T-cell (primary cell): ENCODE measurements around the gene HSD11B2. TPM values are rescaled to one million over a fixed set of nuclear protein-coding genes. Genes with fewer than 3 reads are reported as not detected.

ENCODE experiments used
- ATAC-seq, 4 experiments: fragments of 200-7000 bp in 3 of 4; fragments of 150-1000 bp in 1 of 4; cut with Tn5 transposase; replicated peaks in 1 of 4; 1 replicate in 3 of 4; 2 replicates in 1 of 4; pipeline ENCODE4 v1.10.0; 2021; ENCODE audit warnings: moderate library complexity in 3 of 4, mild to moderate bottlenecking in 2 of 4, moderate number of reproducible peaks in 1 of 4
- CTCF ChIA-PET, 2 donors: fragments of 300-600 bp; sonication (Branson Sonifier 250); formaldehyde crosslinking; loops; one replicate each; lab custom pipeline; 2022; ENCODE audit warnings: antibody characterized with exemption in 2 of 2; lab: Charles Lee
- POLR2A ChIA-PET, 2 donors: fragments of 300-600 bp; sonication (Branson Sonifier 250); formaldehyde crosslinking; loops; one replicate each; lab custom pipeline; 2022; ENCODE audit warnings: antibody characterized with exemption in 2 of 2; lab: Charles Lee
- DNase-seq, 35 experiments: peaks; one replicate each; pipeline versions ENCODE4 v3.0.0 to v3.0.0-alpha.2; 2013 to 2023
- H3K27ac ChIP-seq: one replicate; pipeline ENCODE4 v1.5.1; 2013; ENCODE audit warnings: low read length
- H3K27me3 ChIP-seq, 2 experiments: replicated peaks in 1 of 2; 1 replicate in 1 of 2; 2 replicates in 1 of 2; pipeline versions ENCODE4 v1.6.1 to v1.7.0; 2013; ENCODE audit warnings: low read length in 1 of 2, mixed read lengths in 1 of 2; ENCODE audit not compliant: control insufficient read depth in 2 of 2, insufficient read depth in 2 of 2; ENCODE audit errors: extremely low read depth in 1 of 2
- H3K36me3 ChIP-seq, 2 donors: 1 replicate in 1 of 2; 2 replicates in 1 of 2; pipeline versions ENCODE4 v1.6.1 to v1.7.0; 2013; ENCODE audit warnings: low read length in 1 of 2; ENCODE audit not compliant: control insufficient read depth in 2 of 2, insufficient read depth in 1 of 2; ENCODE audit errors: extremely low read depth in 1 of 2
- H3K4me1 ChIP-seq, 2 experiments: 1 replicate in 1 of 2; 2 replicates in 1 of 2; pipeline versions ENCODE4 v1.6.1 to v1.7.0; 2013; ENCODE audit warnings: low read length in 2 of 2, mixed read lengths in 1 of 2; ENCODE audit not compliant: insufficient read depth in 2 of 2, control insufficient read depth in 1 of 2; ENCODE audit errors: extremely low read depth in 1 of 2
- H3K4me3 ChIP-seq, 2 donors: 1 replicate in 1 of 2; 2 replicates in 1 of 2; pipeline versions ENCODE4 v1.5.1 to v1.7.0; 2013; ENCODE audit warnings: mild to moderate bottlenecking in 2 of 2, low read length in 1 of 2, moderate library complexity in 1 of 2; ENCODE audit not compliant: control insufficient read depth in 1 of 2; ENCODE audit errors: extremely low read depth in 1 of 2
- H3K9me3 ChIP-seq: 2 replicates; pipeline ENCODE4 v1.7.0; 2013
- H3K27ac Mint-ChIP-seq, 2 donors: one replicate each; pipeline ENCODE4 v1.8.0; 2020 to 2021; ENCODE audit warnings: mild to moderate bottlenecking in 2 of 2, mixed read lengths in 2 of 2
- H3K27me3 Mint-ChIP-seq, 2 donors: one replicate each; pipeline ENCODE4 v1.8.0; 2021 to 2022; ENCODE audit warnings: mixed read lengths in 2 of 2
- H3K36me3 Mint-ChIP-seq: one replicate; pipeline ENCODE4 v1.8.0; 2021; ENCODE audit warnings: mixed read lengths
- H3K4me1 Mint-ChIP-seq, 3 donors: one replicate each; pipeline ENCODE4 v1.8.0; 2020 to 2022; ENCODE audit warnings: mixed read lengths in 3 of 3, mild to moderate bottlenecking in 1 of 3
- H3K4me3 Mint-ChIP-seq, 3 donors: one replicate each; pipeline ENCODE4 v1.8.0; 2020 to 2022; ENCODE audit warnings: mild to moderate bottlenecking in 3 of 3, mixed read lengths in 3 of 3, moderate library complexity in 3 of 3
- H3K9me3 Mint-ChIP-seq, 3 donors: one replicate each; pipeline ENCODE4 v1.8.0; 2020 to 2022; ENCODE audit warnings: mixed read lengths in 3 of 3
- WGBS: methylation state at CpG from one replicate; pipeline ENCODE4 v1.1.5; 2013; ENCODE audit warnings: missing lambda C conversion rate; ENCODE audit not compliant: insufficient coverage; 5-methylcytosine and 5-hydroxymethylcytosine counted together
- total RNA-seq, 35 experiments: library from RNA in 6 of 35; stranded (reverse) in 6 of 35; fragments of 120-200 nt in 1 of 35; gene quantifications; one replicate each; pipeline versions ENCODE4 v1.2.1 to v1.2.4 and lab custom pipeline; 2013 to 2026

The HSD11B2 gene
- total RNA-seq, 5 donors from 2014 or later (not counting 1 experiment from before 2014, with no cell fraction given): 0.20 to 0.32 (median 0.29) TPM; not detected in 2

DNA sequence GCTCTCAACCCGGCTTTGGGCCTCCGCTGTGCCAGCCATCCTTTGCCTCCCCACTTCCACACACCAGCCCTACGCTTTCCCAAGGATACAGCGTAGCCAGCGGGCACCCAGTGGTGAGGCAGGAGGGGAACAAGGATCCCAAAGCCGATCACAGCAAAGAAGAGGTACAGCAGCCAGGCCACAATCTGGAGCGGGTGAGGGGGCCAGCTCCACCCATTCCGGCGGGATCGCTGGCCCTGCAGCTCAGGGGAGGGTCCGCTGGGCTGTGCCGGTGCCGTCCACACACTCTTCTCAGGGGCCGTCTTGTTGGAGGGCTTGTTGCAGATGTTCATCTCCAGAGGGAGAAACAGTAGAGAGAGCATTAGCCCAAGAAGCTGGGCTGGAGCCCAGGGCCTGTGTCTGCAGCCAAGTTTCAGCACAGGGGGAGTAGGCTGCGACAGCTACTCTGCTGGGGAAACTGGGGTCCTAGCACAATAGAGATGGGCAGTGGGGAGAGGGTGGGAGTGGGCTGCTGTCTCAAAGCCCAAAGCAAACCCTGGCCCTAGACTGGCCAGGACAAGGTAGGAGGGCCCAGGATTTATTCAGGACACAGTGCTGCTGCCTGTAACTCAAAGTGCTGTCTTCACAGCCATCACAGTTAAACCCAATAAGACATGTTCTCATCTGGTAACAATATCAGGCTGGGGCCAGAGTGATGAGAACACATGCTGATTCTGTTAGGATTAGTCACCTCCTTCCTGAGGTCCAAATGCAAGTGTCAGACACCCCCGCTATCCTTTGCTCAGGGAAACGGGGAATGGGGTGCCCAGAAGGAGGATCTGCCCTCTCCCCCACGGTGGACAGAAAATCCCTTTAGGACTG lies 24.6 kb upstream of the HSD11B2 start:
- peaks cover 15 to 16% of the 10 kb centered on the region in 2 donors for H3K27me3 Mint-ChIP-seq
- H3K4me1 ChIP-seq: no peaks in the 10 kb centered on the region
- H3K4me3 ChIP-seq: no peak overlapping the region
- H3K9me3 ChIP-seq: no peaks in the 10 kb centered on the region
- no peaks in the 10 kb centered on the region for H3K36me3 ChIP-seq
- peaks cover 0 to 37% of the 10 kb centered on the region in 2 experiments for H3K27me3 ChIP-seq
- H3K36me3 Mint-ChIP-seq: no peaks in the 10 kb centered on the region
- no peaks in the 10 kb centered on the region for H3K4me1 Mint-ChIP-seq
- ChIA-PET POLR2A (no interaction called here), CTCF (no interaction called here)
- no peak overlapping the region for H3K27ac Mint-ChIP-seq
- no peak for DNase-seq
- no peaks in the 10 kb centered on the region for H3K9me3 Mint-ChIP-seq
- 85% methylated on average over 16 of the region's 18 CpGs for WGBS
- H3K4me3 Mint-ChIP-seq: no peak overlapping the region
- ATAC-seq: no peak
- H3K27ac ChIP-seq: no peak overlapping the region

DNA sequence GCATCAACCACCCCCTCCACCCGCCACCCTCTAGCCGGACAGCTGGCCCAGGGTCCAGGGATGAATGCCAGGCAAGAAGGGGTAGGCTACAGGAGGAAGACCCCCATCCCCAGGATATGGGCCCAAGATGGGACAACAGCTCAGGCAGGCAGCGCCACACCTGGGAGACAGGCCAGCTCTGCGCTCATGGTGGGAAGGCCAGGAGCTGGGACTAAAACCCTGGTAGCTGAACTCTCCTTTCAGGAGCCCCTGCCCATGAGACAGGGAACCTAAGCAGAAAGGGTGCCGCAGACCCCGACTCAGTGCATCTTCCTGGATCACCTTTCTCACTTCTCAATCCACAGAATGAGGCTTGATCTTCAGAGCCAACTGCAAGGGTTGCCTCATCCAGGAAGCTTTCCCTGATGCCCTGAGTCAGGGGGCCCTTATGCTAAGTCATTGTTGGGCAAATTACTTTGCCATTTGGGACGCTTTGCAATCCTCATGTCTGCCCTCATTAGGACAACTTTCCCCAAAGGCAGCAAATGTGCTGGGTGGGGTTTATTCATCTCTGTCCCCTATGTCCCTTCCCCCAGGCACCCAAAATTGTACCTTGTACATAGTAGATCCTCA lies 23.6 kb upstream of the HSD11B2 start:
- no peak for ATAC-seq
- H3K4me3 Mint-ChIP-seq: no peak overlapping the region
- WGBS: 93% methylated on average over 3 of the region's 7 CpGs
- Histone ChIP-seq H3K27me3 (peaks cover 0 to 34% of the 10 kb centered on the region in 2 experiments), H3K36me3 (no peaks in the 10 kb centered on the region), H3K4me1 (no peaks in the 10 kb centered on the region), H3K9me3 (no peaks in the 10 kb centered on the region), H3K4me3 (no peak overlapping the region), H3K27ac (no peak overlapping the region)
- POLR2A ChIA-PET: no interaction called here
- CTCF ChIA-PET: interaction anchor here in 1 of 2 donors (0.5 kb wide), 1 partner anchor 21 kb away, joined by 3 read pairs; no protein-coding TSS in a partner anchor
- H3K36me3 Mint-ChIP-seq: no peaks in the 10 kb centered on the region
- H3K27ac Mint-ChIP-seq: no peak overlapping the region
- H3K9me3 Mint-ChIP-seq: no peaks in the 10 kb centered on the region
- no peaks in the 10 kb centered on the region for H3K4me1 Mint-ChIP-seq
- peaks cover 12 to 13% of the 10 kb centered on the region in 2 donors for H3K27me3 Mint-ChIP-seq
- no peak for DNase-seq

DNA sequence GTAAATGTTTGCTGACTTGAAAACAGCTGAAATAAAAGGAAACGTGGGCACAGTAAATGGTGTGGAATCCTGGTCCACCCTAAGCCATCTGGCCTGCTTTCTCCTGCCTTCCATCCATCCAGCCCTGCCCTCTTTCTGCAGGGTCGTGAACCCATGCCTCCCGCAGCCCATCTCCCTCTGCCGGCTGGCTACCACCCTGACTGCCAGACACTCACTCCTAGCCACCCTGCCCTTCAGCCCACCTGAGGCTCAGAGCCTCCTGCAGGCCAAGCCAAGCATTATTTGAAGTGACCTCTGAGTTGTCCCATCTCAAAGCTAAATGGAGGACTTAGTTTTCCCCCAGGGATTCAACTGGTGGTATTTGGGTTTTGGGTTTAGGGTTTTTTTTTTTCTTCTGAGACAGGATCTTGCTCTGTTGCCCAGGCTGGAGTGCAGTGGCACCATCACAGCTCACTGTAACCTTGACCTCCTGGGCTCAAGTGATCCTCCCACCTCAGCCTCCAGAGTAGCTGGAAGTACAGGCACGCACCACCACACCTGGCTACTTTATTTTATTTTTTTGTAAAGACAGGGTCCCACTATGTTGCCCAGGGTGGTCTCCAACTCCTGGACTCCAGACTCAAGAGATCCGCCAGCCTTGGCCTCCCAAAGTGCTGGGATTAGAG lies 23.0 kb upstream of the HSD11B2 start:
- ChIA-PET CTCF (no interaction called here), POLR2A (interaction anchor here in 1 of 2 donors (0.6 kb wide), 1 partner anchor 33 kb away, joined by 3 read pairs; no protein-coding TSS in a partner anchor)
- WGBS: 96% methylated on average over 3 of the region's 6 CpGs

GRCh38 chr16:67409631-67410030 lies 21.3 kb upstream of the HSD11B2 start:
- no peak overlapping the region for H3K27ac ChIP-seq
- DNase-seq: no peak
- Mint-ChIP-seq H3K27ac (no peak overlapping the region), H3K27me3 (peaks cover 5 to 10% of the 10 kb centered on the region in 2 donors), H3K36me3 (no peaks in the 10 kb centered on the region), H3K9me3 (no peaks in the 10 kb centered on the region), H3K4me1 (no peaks in the 10 kb centered on the region), H3K4me3 (no peak overlapping the region)
- peaks cover 0 to 27% of the 10 kb centered on the region in 2 experiments for H3K27me3 ChIP-seq
- CTCF ChIA-PET: no interaction called here
- no peak overlapping the region for H3K4me3 ChIP-seq
- POLR2A ChIA-PET: no interaction called here
- no peak for ATAC-seq
- no peaks in the 10 kb centered on the region for H3K9me3 ChIP-seq
- WGBS: 91% methylated on average over 7 of the region's 9 CpGs
- no peaks in the 10 kb centered on the region for H3K36me3 ChIP-seq
- no peaks in the 10 kb centered on the region for H3K4me1 ChIP-seq

More for the DNA sequence above, 23.0 kb upstream of the HSD11B2 start:
- Mint-ChIP-seq H3K36me3 (no peaks in the 10 kb centered on the region), H3K9me3 (no peaks in the 10 kb centered on the region), H3K4me3 (no peak overlapping the region), H3K27ac (no peak overlapping the region), H3K27me3 (peaks cover 10% of the 10 kb centered on the region in 2 donors), H3K4me1 (no peaks in the 10 kb centered on the region)
- Histone ChIP-seq H3K36me3 (no peaks in the 10 kb centered on the region), H3K27ac (no peak overlapping the region), H3K4me1 (no peaks in the 10 kb centered on the region), H3K9me3 (no peaks in the 10 kb centered on the region), H3K27me3 (peaks cover 0 to 33% of the 10 kb centered on the region in 2 experiments), H3K4me3 (no peak overlapping the region)
- no peak for DNase-seq
- ATAC-seq: no peak

GRCh38 chr16:67411339-67411738 lies 19.6 kb upstream of the HSD11B2 start:
- no peaks in the 10 kb centered on the region for H3K9me3 ChIP-seq
- H3K36me3 Mint-ChIP-seq: no peaks in the 10 kb centered on the region
- no peaks in the 10 kb centered on the region for H3K36me3 ChIP-seq
- H3K4me3 ChIP-seq: no peak overlapping the region
- H3K9me3 Mint-ChIP-seq: no peaks in the 10 kb centered on the region
- DNase-seq (no peak), ATAC-seq (no peak)
- POLR2A ChIA-PET: interaction anchor here in 1 of 2 donors (0.6 kb wide), 1 partner anchor 79 kb away, joined by 3 read pairs; no protein-coding TSS in a partner anchor
- 80% methylated on average over 1 of the region's 3 CpGs for WGBS
- peaks cover under 1 to 4% (median 3%) of the 10 kb centered on the region in 3 donors for H3K4me1 Mint-ChIP-seq
- peaks cover 0 to 35% of the 10 kb centered on the region in 2 experiments for H3K27me3 ChIP-seq
- CTCF ChIA-PET: no interaction called here
- peaks cover 3 to 8% of the 10 kb centered on the region in 2 experiments for H3K4me1 ChIP-seq
- H3K27me3 Mint-ChIP-seq: peaks cover 9 to 15% of the 10 kb centered on the region in 2 donors
- H3K4me3 Mint-ChIP-seq: no peak overlapping the region
- H3K27ac ChIP-seq: no peak overlapping the region
- H3K27ac Mint-ChIP-seq: no peak overlapping the region

- WGBS: no CpG with 5 or more reads among the region's 2 CpGs
- Histone ChIP-seq H3K9me3 (no peaks in the 10 kb centered on the region), H3K36me3 (no peaks in the 10 kb centered on the region), H3K27ac (no peak overlapping the region), H3K4me1 (peaks cover 3 to 11% of the 10 kb centered on the region in 2 experiments), H3K27me3 (peaks cover 0 to 38% of the 10 kb centered on the region in 2 experiments), H3K4me3 (no peak overlapping the region)
- ATAC-seq (no peak), DNase-seq (no peak)
- peaks cover 6 to 10% (median 8%) of the 10 kb centered on the region in 3 donors for H3K4me1 Mint-ChIP-seq
- no peaks in the 10 kb centered on the region for H3K9me3 Mint-ChIP-seq
- ChIA-PET CTCF (no interaction called here), POLR2A (interaction anchor here in 1 of 2 donors (0.6 to 0.7 kb wide), 2 partner anchors 262 to 861 kb away, joined by 4 to 5 read pairs; partner anchors contain the start of gene B3GNT9)
- peaks cover 17 to 25% of the 10 kb centered on the region in 2 donors for H3K27me3 Mint-ChIP-seq
- no peak overlapping the region for H3K4me3 Mint-ChIP-seq
- no peak overlapping the region for H3K27ac Mint-ChIP-seq
- no peaks in the 10 kb centered on the region for H3K36me3 Mint-ChIP-seq
Measured at GRCh38 chr16:67412294-67412693, 18.6 kb upstream of the HSD11B2 start.
